A673 (cell line): Measurements from ENCODE around the gene GANC. TPM values are rescaled to one million over a fixed set of nuclear protein-coding genes. Genes with fewer than 3 reads are reported as not detected.
A peak's percentile ranks its signal among the peaks of the same experiment; 100 is the strongest.

Experiments used
- BruUV-seq: library from RNA; stranded (reverse); fragments of 400-500 nt; replicated peaks from 2 replicates; lab custom pipeline; 2021; lab: Mats Ljungman, UMichigan
- CTCF ChIA-PET: fragments of 300-600 bp; sonication (Branson Sonifier 250); formaldehyde crosslinking; loops from one replicate; lab custom pipeline; 2022; ENCODE audit warnings: antibody characterized with exemption; lab: Charles Lee
- POLR2A ChIA-PET: fragments of 300-600 bp; sonication (Branson Sonifier 250); formaldehyde crosslinking; loops from one replicate; lab custom pipeline; 2022; ENCODE audit warnings: antibody characterized with exemption; ENCODE audit not compliant: low non-redundant PET; lab: Charles Lee
- DNase-seq: peaks from one replicate; pipeline ENCODE4 v3.0.0-alpha.2; 2015; ENCODE audit warnings: low spot score
- H3K27ac ChIP-seq: fragments of 200-600 bp; sonication (generic); 2 replicates; pipeline ENCODE4 v1.5.1; 2016; ENCODE audit warnings: mixed run types, low read depth, mild to moderate bottlenecking, mixed read lengths, antibody characterized with exemption, low read length; ENCODE audit not compliant: poor library complexity, severe bottlenecking
- H3K27me3 ChIP-seq: fragments of 200-600 bp; sonication (generic); replicated peaks from 2 replicates; pipeline ENCODE4 v1.6.1; 2017; ENCODE audit warnings: mixed run types, low read depth, mild to moderate bottlenecking, mixed read lengths, antibody characterized with exemption, low read length; ENCODE audit not compliant: insufficient read depth, poor library complexity
- H3K36me3 ChIP-seq: fragments of 200-600 bp; sonication (generic); 2 replicates; pipeline ENCODE4 v1.6.1; 2016; ENCODE audit warnings: mixed run types, mild to moderate bottlenecking, mixed read lengths, antibody characterized with exemption, low read length; ENCODE audit not compliant: insufficient read depth, poor library complexity, severe bottlenecking
- H3K4me1 ChIP-seq: fragments of 200-600 bp; sonication (generic); 2 replicates; pipeline ENCODE4 v1.6.1; 2017; ENCODE audit warnings: mixed run types, mild to moderate bottlenecking, mixed read lengths, antibody characterized with exemption, low read length; ENCODE audit not compliant: insufficient read depth, poor library complexity, severe bottlenecking
- H3K4me3 ChIP-seq: fragments of 200-600 bp; sonication (generic); 2 replicates; pipeline ENCODE4 v1.5.1; 2016; ENCODE audit warnings: low read depth, mixed run types, mild to moderate bottlenecking, mixed read lengths, low read length; ENCODE audit not compliant: poor library complexity, severe bottlenecking
- H3K9me3 ChIP-seq: fragments of 200-600 bp; sonication (generic); 2 replicates; pipeline ENCODE4 v1.6.1; 2016; ENCODE audit warnings: mixed run types, low read depth, mild to moderate bottlenecking, mixed read lengths, antibody characterized with exemption, low read length; ENCODE audit not compliant: poor library complexity, severe bottlenecking
- CTCF ChIP-seq: fragments of 300-800, 200-600 bp; sonication (generic); conservative IDR thresholded peaks from 2 replicates; pipeline ENCODE4 v1.5.1; 2017; ENCODE audit warnings: low read depth, mild to moderate bottlenecking, antibody characterized with exemption, low read length, moderate library complexity, mixed read lengths
- EZH2 ChIP-seq: fragments of 200-600 bp; sonication (generic); IDR thresholded peaks from 2 replicates; pipeline ENCODE4 v1.6.1; 2017; ENCODE audit warnings: borderline replicate concordance, low read depth, mild to moderate bottlenecking, mixed read lengths, antibody characterized with exemption, low read length; ENCODE audit not compliant: poor library complexity, severe bottlenecking
- intact Hi-C: fragments of 100-400 bp; cut with micrococcal nuclease; formaldehyde crosslinking; loops from one replicate; pipeline ENCODE4 v1.10.0; 2022; ENCODE audit not compliant: unreplicated experiment
- total RNA-seq: library from RNA; stranded (reverse); gene quantifications from 2 replicates; pipeline ENCODE4 v1.2.3, GENCODE V29; 2021

The GANC gene
- total RNA-seq, 1 experiment from 2014 or later = 28.2 TPM

- intact Hi-C loops = no loop called here
- POLR2A ChIA-PET = no interaction called here
- BruUV-seq = no TSS peak
Observed at GRCh38 chr15:42368096-42368495, 95.1 kb downstream of the GANC start.

GRCh38 chr15:42371096-42371495 lies 98.1 kb downstream of the GANC start:
- CTCF ChIA-PET = no interaction called here
- Histone ChIP-seq H3K27ac (no peak overlapping the region), H3K9me3 (no peaks in the 10 kb centered on the region), H3K36me3 (no peaks in the 10 kb centered on the region), H3K4me1 (no peaks in the 10 kb centered on the region), H3K27me3 (no peaks in the 10 kb centered on the region), H3K4me3 (no peak overlapping the region)
- POLR2A ChIA-PET = no interaction called here
- BruUV-seq = no TSS peak
- peak; percentile 37 for DNase-seq
- TF ChIP-seq EZH2 (no peak), CTCF (no peak)
- intact Hi-C loops = loop anchor here (10.0 kb wide), 1 partner anchor 56 kb away; no protein-coding TSS in a partner anchor

More at GRCh38 chr15:42368096-42368495, 95.1 kb downstream of the GANC start:
- H3K27me3 ChIP-seq = no peaks in the 10 kb centered on the region
- peaks cover 7% of the 10 kb centered on the region for H3K4me1 ChIP-seq
- CTCF ChIA-PET = no interaction called here
- H3K9me3 ChIP-seq = no peaks in the 10 kb centered on the region
- H3K27ac ChIP-seq = no peak overlapping the region
- no peaks in the 10 kb centered on the region for H3K36me3 ChIP-seq
- TF ChIP-seq CTCF (no peak), EZH2 (no peak)
- no peak overlapping the region for H3K4me3 ChIP-seq
- DNase-seq = no peak

GRCh38 chr15:42373274-42373673 lies 100.3 kb downstream of the GANC start:
- no peaks in the 10 kb centered on the region for H3K9me3 ChIP-seq
- DNase-seq = no peak
- H3K36me3 ChIP-seq = no peaks in the 10 kb centered on the region
- ChIA-PET CTCF (no interaction called here), POLR2A (no interaction called here)
- no peaks in the 10 kb centered on the region for H3K4me1 ChIP-seq
- no peaks in the 10 kb centered on the region for H3K27me3 ChIP-seq
- intact Hi-C loops = loop anchor here (10.0 kb wide), 1 partner anchor 58 kb away; no protein-coding TSS in a partner anchor
- H3K27ac ChIP-seq = no peak overlapping the region
- BruUV-seq = no TSS peak
- TF ChIP-seq EZH2 (no peak), CTCF (no peak)
- no peak overlapping the region for H3K4me3 ChIP-seq
